ENCODE measurements around the gene E2F3.

Gene E2F3

GRCh38 chr6:20538131-20538662 lies 136.5 kb downstream of the E2F3 start:
- DNase-seq: no peak

DNA sequence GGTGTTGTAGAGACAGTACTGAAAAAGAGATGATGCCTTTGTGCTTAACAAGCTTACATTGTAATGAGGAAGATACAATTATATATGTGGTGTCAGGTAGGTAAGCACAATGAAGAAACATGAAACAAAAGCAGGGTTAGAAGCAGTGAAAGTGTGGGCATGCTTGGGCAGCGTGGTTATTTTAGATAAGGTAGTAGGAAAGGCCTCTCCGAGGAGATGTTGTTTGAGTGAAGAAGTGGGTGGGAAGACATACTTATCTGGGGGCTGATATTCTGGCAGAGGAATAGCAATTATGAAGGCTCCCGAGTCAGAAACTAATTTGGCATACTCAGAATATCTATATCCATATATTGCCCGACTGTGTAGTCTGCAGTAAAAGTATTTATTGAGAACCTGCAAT lies 137.2 kb downstream of the E2F3 start:
- no peak for DNase-seq

DNA sequence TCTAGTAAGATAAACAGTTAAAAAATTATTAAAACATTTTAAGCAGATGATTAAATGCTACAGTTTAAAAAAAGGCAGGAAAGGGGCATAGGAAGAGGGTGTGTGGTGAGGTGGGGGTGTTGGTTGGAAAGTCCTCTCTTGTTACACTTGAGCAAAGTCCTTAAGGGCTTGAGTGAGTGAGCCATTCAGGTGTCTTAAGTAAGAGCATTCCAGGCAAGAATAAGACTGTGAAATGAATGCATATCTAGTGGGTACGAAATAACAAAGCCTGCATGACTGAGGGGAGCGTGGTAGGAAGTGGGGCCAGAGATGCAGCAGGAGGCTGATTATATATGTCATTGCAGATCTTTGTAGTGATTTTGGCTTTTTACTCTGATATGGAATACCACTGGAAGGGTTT lies 137.7 kb downstream of the E2F3 start:
- DNase-seq: no peak

GRCh38 chr6:20540683-20541082 lies 139.0 kb downstream of the E2F3 start:
- no peak for DNase-seq

DNA sequence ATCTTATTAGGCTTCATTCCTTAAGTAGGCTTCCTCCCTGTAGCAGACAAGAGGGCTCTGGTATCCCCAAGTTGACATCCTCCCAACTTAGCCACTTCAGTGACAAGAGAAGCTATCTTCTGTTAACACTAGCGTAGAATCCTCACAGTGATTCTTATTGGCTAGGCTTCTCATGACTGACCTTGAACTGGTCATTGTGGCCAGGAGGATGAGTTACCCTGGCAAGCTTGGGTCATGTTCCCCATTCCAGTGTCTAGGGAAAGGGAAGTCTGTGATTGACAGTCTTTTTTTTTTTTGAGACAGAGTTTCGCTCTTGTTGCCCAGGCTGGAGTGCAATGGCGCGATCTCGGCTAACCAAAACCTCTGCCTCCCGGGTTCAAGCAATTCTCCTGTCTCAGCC lies 139.7 kb downstream of the E2F3 start:
- DNase-seq: no peak

GRCh38 chr6:20542927-20543602 lies 141.4 kb downstream of the E2F3 start:
- DNase-seq: no peak

Measured in bone marrow (tissue), 2 donors.